Measurements from ENCODE around the gene RAI1. TPM values are rescaled to one million over a fixed set of nuclear protein-coding genes. Genes with fewer than 3 reads are reported as not detected.

Gene RAI1
- total and polyA plus RNA-seq, 2 of the 13 experiments (the other 11 are each of a cell fraction or from before 2014, with no cell fraction given) = 3.4 to 5.2 TPM

DNA sequence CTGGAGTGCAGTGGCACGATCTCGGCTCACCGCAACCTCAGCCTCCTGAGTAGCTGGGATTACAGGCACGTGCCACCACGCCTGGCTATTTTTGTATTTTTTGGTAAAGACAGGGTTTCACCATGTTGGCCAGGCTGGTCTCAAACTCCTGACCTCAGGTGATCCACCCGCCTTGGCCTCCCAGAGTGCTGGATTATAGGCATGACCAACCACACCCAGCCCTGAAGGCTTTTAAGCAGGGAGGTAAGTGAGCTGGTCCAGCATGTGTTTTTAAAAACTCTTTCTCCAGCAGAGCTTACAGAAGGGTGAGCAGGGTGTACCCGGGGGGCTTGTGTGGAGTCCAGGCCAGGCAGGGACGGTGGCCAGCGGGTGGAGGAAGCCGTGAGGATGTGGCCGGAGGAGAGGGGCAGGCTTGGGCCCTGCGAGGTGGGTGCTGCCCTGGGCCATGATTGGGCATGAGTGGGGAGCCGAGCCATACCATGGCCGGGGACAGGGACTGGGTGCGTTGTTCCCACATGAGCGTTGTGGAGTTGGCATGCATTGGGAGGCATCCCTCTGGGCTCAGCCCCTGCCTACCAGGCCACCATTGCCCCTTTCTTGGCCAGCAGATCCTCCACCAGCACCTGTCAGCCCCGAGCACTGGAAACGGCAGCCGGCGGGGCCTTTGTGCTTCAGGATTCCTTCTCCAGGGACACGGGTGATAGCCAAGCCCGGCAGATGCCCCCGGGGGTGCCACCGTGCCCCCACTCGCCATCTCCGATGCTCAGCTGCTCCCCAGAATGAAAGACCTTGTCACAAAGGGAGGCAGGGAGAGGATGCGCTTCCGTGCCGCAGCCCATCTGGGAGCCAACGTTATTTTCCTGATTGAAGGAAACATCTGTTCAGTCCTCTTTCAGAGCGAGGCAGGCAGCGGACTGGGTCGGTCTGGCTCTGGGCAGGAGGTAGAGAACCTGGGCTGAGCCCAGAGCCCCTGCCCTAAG, 64.5 kb downstream of the RAI1 start:
- Histone ChIP-seq H3K9ac (ENCODE audit: insufficient read depth, low read depth, low read length) (no peak overlapping the region), H3K4me1 (ENCODE audit: insufficient read depth, low read length) (peaks cover 2% of the 10 kb centered on the region), H3K27me3 (ENCODE audit: control insufficient read depth in 1 of 2, insufficient read depth in 2 of 2, low read length in 2 of 2) (no peaks in the 10 kb centered on the region), H3K79me2 (ENCODE audit: insufficient read depth, low read length) (peaks cover 6% of the 10 kb centered on the region), H4K20me1 (ENCODE audit: insufficient read depth, low read length) (peaks cover 24% of the 10 kb centered on the region; the same call in 1 of the 2 replicates), H3K9me3 (ENCODE audit: low read length) (no peaks in the 10 kb centered on the region), H3K36me3 (replicated peaks in 1 of 2; ENCODE audit: control insufficient read depth in 1 of 2, insufficient read depth in 2 of 2, low read length in 2 of 2) (peaks cover 1 to 7% of the 10 kb centered on the region in 2 experiments; a peak in 3 of 5 replicates), H3K27ac (ENCODE audit: extremely low read length, insufficient read depth, low read length) (no peak overlapping the region), H3K4me2 (ENCODE audit: low read depth, low read length) (no peak overlapping the region), H2AFZ (ENCODE audit: low read length) (no peak overlapping the region), H3K4me3 (replicated peaks in 1 of 3; ENCODE audit: insufficient read depth in 1 of 3, low read depth in 2 of 3, low read length in 3 of 3) (no peak overlapping the region)
- POLR2A ChIA-PET = no interaction called here
- CTCF ChIA-PET (ENCODE audit: low intra/inter-chr PET ratio, low total read pairs) = no interaction called here
- intact Hi-C loops (cut with micrococcal nuclease; ENCODE audit: unreplicated experiment) = no loop called here
- TF ChIP-seq RFXANK (CRISPR knock-in tag; IDR thresholded peaks at IDR 0.05) (no peak), CBX5 (CRISPR knock-in tag; IDR thresholded peaks at IDR 0.05; ENCODE audit: borderline replicate concordance) (no peak), PRPF4 (IDR thresholded peaks at IDR 0.05; ENCODE audit: low read depth, low read length, poor library complexity, severe bottlenecking) (no peak), BORCS8-MEF2B (CRISPR knock-in tag; IDR thresholded peaks at IDR 0.05) (no peak), LCORL (IDR thresholded peaks at IDR 0.05) (no peak), LCORL (CRISPR knock-in tag; IDR thresholded peaks at IDR 0.05) (no peak), ZNF431 (CRISPR knock-in tag; IDR thresholded peaks at IDR 0.05; ENCODE audit: borderline replicate concordance, low read depth) (no peak), PPARG (CRISPR knock-in tag; conservative IDR thresholded peaks at IDR 0.05) (no peak), SP2 (CRISPR knock-in tag; IDR thresholded peaks at IDR 0.05) (no peak), GTF3A (CRISPR knock-in tag; conservative IDR thresholded peaks at IDR 0.05) (no peak), ZNF614 (CRISPR knock-in tag; IDR thresholded peaks at IDR 0.05; ENCODE audit: borderline replicate concordance) (no peak), CREM (IDR thresholded peaks at IDR 0.05) (no peak), CREM (CRISPR knock-in tag; IDR thresholded peaks at IDR 0.05) (no peak), ZNF274 (CRISPR knock-in tag; IDR thresholded peaks at IDR 0.05) (no peak), DR1 (CRISPR knock-in tag; IDR thresholded peaks at IDR 0.05) (no peak), NAIF1 (CRISPR knock-in tag; IDR thresholded peaks at IDR 0.05; ENCODE audit: borderline replicate concordance) (no peak), GZF1 (CRISPR knock-in tag; IDR thresholded peaks at IDR 0.05) (no peak)
- TF ChIP-seq, protein P1, sequence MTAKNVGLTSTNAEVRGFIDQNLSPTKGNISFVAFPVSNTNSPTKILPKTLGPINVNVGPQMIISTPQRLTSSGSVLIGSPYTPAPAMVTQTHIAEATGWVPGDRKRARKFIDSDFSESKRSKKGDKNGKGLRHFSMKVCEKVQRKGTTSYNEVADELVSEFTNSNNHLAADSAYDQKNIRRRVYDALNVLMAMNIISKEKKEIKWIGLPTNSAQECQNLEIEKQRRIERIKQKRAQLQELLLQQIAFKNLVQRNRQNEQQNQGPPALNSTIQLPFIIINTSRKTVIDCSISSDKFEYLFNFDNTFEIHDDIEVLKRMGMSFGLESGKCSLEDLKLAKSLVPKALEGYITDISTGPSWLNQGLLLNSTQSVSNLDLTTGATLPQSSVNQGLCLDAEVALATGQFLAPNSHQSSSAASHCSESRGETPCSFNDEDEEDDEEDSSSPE (CRISPR knock-in tag; IDR thresholded peaks at IDR 0.05) = no peak
- DNase-seq (ENCODE audit: low spot score) (no peak), FAIRE-seq (no peak), ATAC-seq (no peak)
- BruUV-seq (replicated peaks) = no TSS peak
- 96% methylated on average over 20 of the region's 33 CpGs for WGBS (ENCODE audit: low lambda C conversion rate)
- in situ Hi-C loops (cut with HindIII; ENCODE audit: extremely low pct_ligation_motif_present, low pct_unique_long_range_greater_than_20kb) = no loop called here

Measured in HepG2 (cell line).